Articular chondrocyte of knee joint (primary cell): ENCODE measurements around the gene BCL2L15. TPM values are rescaled to one million over a fixed set of nuclear protein-coding genes. Genes with fewer than 3 reads are reported as not detected.

Source experiments
- total RNA-seq: library from RNA; depleted of rRNA; stranded (reverse); fragments of >200 nt; gene quantifications from 2 replicates; pipeline ENCODE4 v1.2.3, GENCODE V29; 2012

Gene BCL2L15
- 0.22 and 0.39 TPM in 2 replicates for total RNA-seq

GRCh38 chr1:113887402-113888175 is at the start of gene BCL2L15:
Gene BCL2L15, minus strand, starts transcription at chr1:113887581. Its CDS starts 206 bp downstream, at chr1:113887375.

GRCh38 chr1:113928941-113929749 is 41.8 kb upstream of the BCL2L15 start, which contains the start of gene HIPK1:
Gene HIPK1, plus strand, starts transcription at chr1:113929324.

GRCh38 chr1:113904674-113905434 is 17.5 kb upstream of the BCL2L15 start, which contains the start of the genes AP4B1 and DCLRE1B:
Gene AP4B1, minus strand, starts transcription at chr1:113904799. Its CDS starts 82 bp downstream, at chr1:113904717.
Gene DCLRE1B, plus strand, starts transcription at chr1:113905326. Its CDS starts 261 bp downstream, at chr1:113905587.

GRCh38 chr1:113871597-113872113 is 15.7 kb downstream of the BCL2L15 start, which contains the start of gene PTPN22:
Gene PTPN22, minus strand, starts transcription at chr1:113871712.

Other genes with a start within 250 kb of the BCL2L15 start
- gene PHTF1, start 128.1 kb downstream of the BCL2L15 start, total RNA-seq: 42.8 and 43.5 TPM in 2 replicates
- gene RSBN1, start 75.1 kb downstream of the BCL2L15 start, total RNA-seq: 16.3 and 19.2 TPM in 2 replicates
- 5.5 and 8.6 TPM in 2 replicates for gene PTPN22, start 15.9 kb downstream of the BCL2L15 start, total RNA-seq
- 20.5 and 21.1 TPM in 2 replicates for gene AP4B1, start 17.2 kb upstream of the BCL2L15 start, total RNA-seq
- gene DCLRE1B, start 17.7 kb upstream of the BCL2L15 start, total RNA-seq: 4.7 and 5.2 TPM in 2 replicates
- gene HIPK1, start 41.7 kb upstream of the BCL2L15 start, total RNA-seq: 29.0 and 30.2 TPM in 2 replicates
- gene OLFML3, start 91.9 kb upstream of the BCL2L15 start, total RNA-seq: 86.6 and 104 TPM in 2 replicates